ENCODE results near the gene DAND5.

DAND5 gene

GRCh38 chr19:12997179-12997966 is 28.0 kb downstream of the DAND5 start:
- H3K9me3 ChIP-seq (ENCODE audit: control extremely low read depth in 1 of 5, control insufficient read depth in 4 of 5, insufficient read depth in 2 of 5, low read depth in 1 of 5, low read length in 4 of 5), result no peaks in the 10 kb centered on the region
- peaks cover 0 to 8% (median 2%) of the 10 kb centered on the region in 4 experiments for H3K36me3 ChIP-seq (ENCODE audit: control insufficient read depth in 4 of 4, insufficient read depth in 4 of 4, low read length in 3 of 4)
- ChIA-PET CTCF (interaction anchor here (0.8 to 1.5 kb wide), 3 partner anchors 32 to 96 kb away, joined by 3 to 4 read pairs (median 3); no protein-coding TSS in a partner anchor), POLR2A (no interaction called here)
- peaks cover 0 to 9% (median 0%) of the 10 kb centered on the region in 5 experiments for H3K27me3 ChIP-seq (replicated peaks in 2 of 5; ENCODE audit: control insufficient read depth in 4 of 5, insufficient read depth in 5 of 5, low read length in 4 of 5)
- H3K4me1 ChIP-seq (ENCODE audit: control extremely low read depth in 1 of 4, control insufficient read depth in 4 of 4, insufficient read depth in 4 of 4, low read length in 3 of 4), result peaks cover 0 to 22% (median 14%) of the 10 kb centered on the region in 4 experiments
- H3K4me3 ChIP-seq (ENCODE audit: control insufficient read depth in 1 of 7, extremely low read depth in 1 of 7, insufficient read depth in 4 of 7, low read depth in 2 of 7, low read length in 6 of 7), result peak overlapping the region in 2 of 7 experiments; percentile 79 to 94
- 98% methylated on average over 25 of the region's 25 CpGs for WGBS (ENCODE audit: insufficient coverage)
- DNase-seq, result no peak
- no peak overlapping the region for H3K27ac ChIP-seq (ENCODE audit: insufficient read depth in 1 of 2, low read depth in 1 of 2, low read length in 2 of 2, poor library complexity in 1 of 2, severe bottlenecking in 2 of 2)

GRCh38 chr19:12997967-12998940 is 28.9 kb downstream of the DAND5 start:
- Histone ChIP-seq H3K4me3 (ENCODE audit: control insufficient read depth in 1 of 7, extremely low read depth in 1 of 7, insufficient read depth in 4 of 7, low read depth in 2 of 7, low read length in 6 of 7) (no peak overlapping the region), H3K36me3 (ENCODE audit: control insufficient read depth in 4 of 4, insufficient read depth in 4 of 4, low read length in 3 of 4) (peaks cover 0 to 8% (median 2%) of the 10 kb centered on the region in 4 experiments), H3K27ac (ENCODE audit: insufficient read depth in 1 of 2, low read depth in 1 of 2, low read length in 2 of 2, poor library complexity in 1 of 2, severe bottlenecking in 2 of 2) (no peak overlapping the region), H3K27me3 (replicated peaks in 2 of 5; ENCODE audit: control insufficient read depth in 4 of 5, insufficient read depth in 5 of 5, low read length in 4 of 5) (peaks cover 0 to 9% (median 0%) of the 10 kb centered on the region in 5 experiments), H3K4me1 (ENCODE audit: control extremely low read depth in 1 of 4, control insufficient read depth in 4 of 4, insufficient read depth in 4 of 4, low read length in 3 of 4) (peaks cover 0 to 22% (median 14%) of the 10 kb centered on the region in 4 experiments), H3K9me3 (ENCODE audit: control extremely low read depth in 1 of 5, control insufficient read depth in 4 of 5, insufficient read depth in 2 of 5, low read depth in 1 of 5, low read length in 4 of 5) (no peaks in the 10 kb centered on the region)
- WGBS (ENCODE audit: insufficient coverage), result 97% methylated on average over 25 of the region's 32 CpGs
- DNase-seq, result no peak
- POLR2A ChIA-PET, result no interaction called here
- CTCF ChIA-PET, result interaction anchor here (1.2 to 1.5 kb wide), 2 partner anchors 31 to 60 kb away, joined by 3 to 4 read pairs; no protein-coding TSS in a partner anchor

- 96% methylated on average over 13 of the region's 19 CpGs for WGBS (ENCODE audit: insufficient coverage)
- Histone ChIP-seq H3K4me1 (ENCODE audit: control extremely low read depth in 1 of 4, control insufficient read depth in 4 of 4, insufficient read depth in 4 of 4, low read length in 3 of 4) (peaks cover 0 to 11% (median 6%) of the 10 kb centered on the region in 4 experiments), H3K9me3 (ENCODE audit: control extremely low read depth in 1 of 5, control insufficient read depth in 4 of 5, insufficient read depth in 2 of 5, low read depth in 1 of 5, low read length in 4 of 5) (no peaks in the 10 kb centered on the region), H3K27me3 (replicated peaks in 2 of 5; ENCODE audit: control insufficient read depth in 4 of 5, insufficient read depth in 5 of 5, low read length in 4 of 5) (peaks cover 0 to 7% (median 0%) of the 10 kb centered on the region in 5 experiments), H3K36me3 (ENCODE audit: control insufficient read depth in 4 of 4, insufficient read depth in 4 of 4, low read length in 3 of 4) (peaks cover 0 to 8% (median 2%) of the 10 kb centered on the region in 4 experiments), H3K27ac (ENCODE audit: insufficient read depth in 1 of 2, low read depth in 1 of 2, low read length in 2 of 2, poor library complexity in 1 of 2, severe bottlenecking in 2 of 2) (no peak overlapping the region), H3K4me3 (ENCODE audit: control insufficient read depth in 1 of 7, extremely low read depth in 1 of 7, insufficient read depth in 4 of 7, low read depth in 2 of 7, low read length in 6 of 7) (no peak overlapping the region)
- ChIA-PET CTCF (interaction anchor here (1.2 to 1.9 kb wide), 4 partner anchors 13 to 32 kb away, joined by 3 to 13 read pairs (median 4); no protein-coding TSS in a partner anchor), POLR2A (no interaction called here)
- DNase-seq, result no peak
Measured at GRCh38 chr19:13001166-13001501, 31.8 kb downstream of the DAND5 start.

GRCh38 chr19:13001502-13002165 is 32.3 kb downstream of the DAND5 start:
- peaks cover 0 to 6% (median 0%) of the 10 kb centered on the region in 5 experiments for H3K27me3 ChIP-seq (replicated peaks in 2 of 5; ENCODE audit: control insufficient read depth in 4 of 5, insufficient read depth in 5 of 5, low read length in 4 of 5)
- 93% methylated on average over 41 of the region's 41 CpGs for WGBS (ENCODE audit: insufficient coverage)
- H3K4me1 ChIP-seq (ENCODE audit: control extremely low read depth in 1 of 4, control insufficient read depth in 4 of 4, insufficient read depth in 4 of 4, low read length in 3 of 4), result peaks cover 0 to 6% (median 3%) of the 10 kb centered on the region in 4 experiments
- H3K4me3 ChIP-seq (ENCODE audit: control insufficient read depth in 1 of 7, extremely low read depth in 1 of 7, insufficient read depth in 4 of 7, low read depth in 2 of 7, low read length in 6 of 7), result no peak overlapping the region
- H3K9me3 ChIP-seq (ENCODE audit: control extremely low read depth in 1 of 5, control insufficient read depth in 4 of 5, insufficient read depth in 2 of 5, low read depth in 1 of 5, low read length in 4 of 5), result no peaks in the 10 kb centered on the region
- H3K27ac ChIP-seq (ENCODE audit: insufficient read depth in 1 of 2, low read depth in 1 of 2, low read length in 2 of 2, poor library complexity in 1 of 2, severe bottlenecking in 2 of 2), result no peak overlapping the region
- peaks cover 0 to 8% (median 2%) of the 10 kb centered on the region in 4 experiments for H3K36me3 ChIP-seq (ENCODE audit: control insufficient read depth in 4 of 4, insufficient read depth in 4 of 4, low read length in 3 of 4)
- ChIA-PET CTCF (interaction anchor here (1.1 to 2.2 kb wide), 3 partner anchors 12 to 94 kb away, joined by 6 to 7 read pairs (median 6); no protein-coding TSS in a partner anchor), POLR2A (no interaction called here)
- DNase-seq, result no peak

- ChIA-PET POLR2A (no interaction called here), CTCF (interaction anchor here (0.8 to 2.2 kb wide), 5 partner anchors 11 to 93 kb away, joined by 3 to 7 read pairs (median 6); no protein-coding TSS in a partner anchor)
- DNase-seq, result no peak
- no peaks in the 10 kb centered on the region for H3K9me3 ChIP-seq (ENCODE audit: control extremely low read depth in 1 of 5, control insufficient read depth in 4 of 5, insufficient read depth in 2 of 5, low read depth in 1 of 5, low read length in 4 of 5)
- peaks cover 0 to 2% (median 0%) of the 10 kb centered on the region in 5 experiments for H3K27me3 ChIP-seq (replicated peaks in 2 of 5; ENCODE audit: control insufficient read depth in 4 of 5, insufficient read depth in 5 of 5, low read length in 4 of 5)
- H3K4me1 ChIP-seq (ENCODE audit: control extremely low read depth in 1 of 4, control insufficient read depth in 4 of 4, insufficient read depth in 4 of 4, low read length in 3 of 4), result no peaks in the 10 kb centered on the region
- no peak overlapping the region for H3K27ac ChIP-seq (ENCODE audit: insufficient read depth in 1 of 2, low read depth in 1 of 2, low read length in 2 of 2, poor library complexity in 1 of 2, severe bottlenecking in 2 of 2)
- no peak overlapping the region for H3K4me3 ChIP-seq (ENCODE audit: control insufficient read depth in 1 of 7, extremely low read depth in 1 of 7, insufficient read depth in 4 of 7, low read depth in 2 of 7, low read length in 6 of 7)
- peaks cover 0 to 8% (median 2%) of the 10 kb centered on the region in 4 experiments for H3K36me3 ChIP-seq (ENCODE audit: control insufficient read depth in 4 of 4, insufficient read depth in 4 of 4, low read length in 3 of 4)
- 96% methylated on average over 18 of the region's 29 CpGs for WGBS (ENCODE audit: insufficient coverage)
Measured at GRCh38 chr19:13002166-13002898, 33.0 kb downstream of the DAND5 start.

GRCh38 chr19:13003081-13003480 is 33.7 kb downstream of the DAND5 start:
- Histone ChIP-seq H3K27me3 (replicated peaks in 2 of 5; ENCODE audit: control insufficient read depth in 4 of 5, insufficient read depth in 5 of 5, low read length in 4 of 5) (peaks cover 0 to 4% (median 0%) of the 10 kb centered on the region in 5 experiments), H3K36me3 (ENCODE audit: control insufficient read depth in 4 of 4, insufficient read depth in 4 of 4, low read length in 3 of 4) (peaks cover 0 to 8% (median under 1%) of the 10 kb centered on the region in 4 experiments), H3K27ac (ENCODE audit: insufficient read depth in 1 of 2, low read depth in 1 of 2, low read length in 2 of 2, poor library complexity in 1 of 2, severe bottlenecking in 2 of 2) (no peak overlapping the region), H3K4me3 (ENCODE audit: control insufficient read depth in 1 of 7, extremely low read depth in 1 of 7, insufficient read depth in 4 of 7, low read depth in 2 of 7, low read length in 6 of 7) (no peak overlapping the region), H3K9me3 (ENCODE audit: control extremely low read depth in 1 of 5, control insufficient read depth in 4 of 5, insufficient read depth in 2 of 5, low read depth in 1 of 5, low read length in 4 of 5) (no peaks in the 10 kb centered on the region), H3K4me1 (ENCODE audit: control extremely low read depth in 1 of 4, control insufficient read depth in 4 of 4, insufficient read depth in 4 of 4, low read length in 3 of 4) (no peaks in the 10 kb centered on the region)
- ChIA-PET CTCF (interaction anchor here (1.5 to 2.2 kb wide), 4 partner anchors 10 to 92 kb away, joined by 4 to 7 read pairs (median 6); no protein-coding TSS in a partner anchor), POLR2A (no interaction called here)
- DNase-seq, result no peak
- 98% methylated on average over 10 of the region's 15 CpGs for WGBS (ENCODE audit: insufficient coverage)
